Heart left ventricle (tissue), 13 donors: ENCODE results near the gene INSR.

ENCODE experiments used
- POLR2A ChIP-seq, 2 donors: fragments of 450-650 bp; IDR thresholded peaks; one replicate each; pipeline ENCODE4 v1.6.1; 2017; ENCODE audit warnings: antibody characterized with exemption in 2 of 2, mild to moderate bottlenecking in 2 of 2, moderate library complexity in 2 of 2
- TF ChIP-seq, protein P1 (sequence below), 12 donors: fragments of 200-600 bp; sonication (generic) in 4 of 12; IDR thresholded peaks; one replicate each; pipeline versions ENCODE4 v1.5.0 to v1.8.0; 2018 to 2022; ENCODE audit warnings: antibody characterized with exemption in 12 of 12, mild to moderate bottlenecking in 5 of 12
- donor health status: ischemic (EF 13 %, LVEDD 7.1; RV severe dilation, severe dysfunction).
- donor health status: DM: no; HTN: yes; CAD: no.
- donor health status: DM: no; HTN: no; CAD: no.
- donor health status: ischemic (EF 25% LVEDD 6.9; RV normal size, moderate dysfunction).
- donor health status: ischemic (EF 25% LVEDD 5.7; RV mildly dilated, moderate dysfunction).
- donor health status: ischemic (EF 35%, LVEDD 5.7; RV mildly dilated, moderate dysfunction).
- donor health status: nonischemic (EF 11% LVEDD 7.7; RV severe dilation, severe dysfunction).
- donor health status: DM: yes; HTN: yes; CAD: no.
- donor health status: PGD.
- donor health status: ischemic (EF 29% LVEDD 5.4; RV normal size, mild dysfunction).
- donor health status: nonischemic (EF 23%, LVEDD 6.1; RV moderate dilation, normal function).

DNA sequence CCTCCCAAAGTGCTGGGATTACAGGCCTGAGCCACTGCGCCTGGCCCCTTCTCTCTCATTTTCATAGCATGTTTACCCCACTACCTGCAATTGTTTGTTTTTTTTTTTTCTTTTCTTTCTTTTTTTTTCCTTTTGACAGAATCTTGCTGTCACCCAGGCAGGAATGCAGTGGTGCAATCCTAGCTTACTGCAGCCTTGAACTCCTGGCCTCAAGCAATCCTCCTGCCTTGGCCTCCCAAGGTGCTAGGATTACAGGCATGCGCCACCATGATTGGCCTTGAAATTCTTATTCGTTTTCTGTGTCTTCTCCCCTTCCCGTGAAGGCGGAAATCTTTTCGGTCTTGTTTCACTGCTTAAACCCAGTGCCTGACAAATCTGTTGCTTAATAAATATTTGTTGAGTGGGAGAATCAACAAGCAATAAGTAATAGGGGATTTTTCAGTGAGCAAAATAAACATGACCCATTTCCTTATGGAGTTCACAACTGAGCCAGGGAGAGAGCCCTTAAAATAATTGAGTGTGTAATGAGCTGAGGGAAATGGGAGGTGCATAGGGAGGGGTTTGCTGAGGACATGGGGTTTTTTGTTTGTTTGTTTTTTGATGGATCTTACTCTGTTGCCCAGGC is 1.8 kb upstream of the INSR start:
- TF ChIP-seq, protein P1, sequence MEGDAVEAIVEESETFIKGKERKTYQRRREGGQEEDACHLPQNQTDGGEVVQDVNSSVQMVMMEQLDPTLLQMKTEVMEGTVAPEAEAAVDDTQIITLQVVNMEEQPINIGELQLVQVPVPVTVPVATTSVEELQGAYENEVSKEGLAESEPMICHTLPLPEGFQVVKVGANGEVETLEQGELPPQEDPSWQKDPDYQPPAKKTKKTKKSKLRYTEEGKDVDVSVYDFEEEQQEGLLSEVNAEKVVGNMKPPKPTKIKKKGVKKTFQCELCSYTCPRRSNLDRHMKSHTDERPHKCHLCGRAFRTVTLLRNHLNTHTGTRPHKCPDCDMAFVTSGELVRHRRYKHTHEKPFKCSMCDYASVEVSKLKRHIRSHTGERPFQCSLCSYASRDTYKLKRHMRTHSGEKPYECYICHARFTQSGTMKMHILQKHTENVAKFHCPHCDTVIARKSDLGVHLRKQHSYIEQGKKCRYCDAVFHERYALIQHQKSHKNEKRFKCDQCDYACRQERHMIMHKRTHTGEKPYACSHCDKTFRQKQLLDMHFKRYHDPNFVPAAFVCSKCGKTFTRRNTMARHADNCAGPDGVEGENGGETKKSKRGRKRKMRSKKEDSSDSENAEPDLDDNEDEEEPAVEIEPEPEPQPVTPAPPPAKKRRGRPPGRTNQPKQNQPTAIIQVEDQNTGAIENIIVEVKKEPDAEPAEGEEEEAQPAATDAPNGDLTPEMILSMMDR (IDR thresholded peaks at IDR 0.05) = no peak
- no peak for TF ChIP-seq POLR2A (IDR thresholded peaks at IDR 0.05)
